Panc1 (cell line): Measurements from ENCODE around the gene ITPR2. TPM values are rescaled to one million over a fixed set of nuclear protein-coding genes. Genes with fewer than 3 reads are reported as not detected.

Experiments used
- ATAC-seq: fragments of 200-7000 bp; cut with Tn5 transposase; 2 replicates; pipeline ENCODE4 v1.9.1; 2020; ENCODE audit warnings: mild to moderate bottlenecking, moderate library complexity
- BruUV-seq: library from RNA; stranded (reverse); fragments of 400-500 nt; replicated peaks from 2 replicates; lab custom pipeline; 2021; lab: Mats Ljungman, UMichigan
- CTCF ChIA-PET: fragments of 300-600 bp; sonication (Branson Sonifier 250); formaldehyde crosslinking; loops from one replicate; lab custom pipeline; 2022; ENCODE audit warnings: antibody characterized with exemption; lab: Charles Lee
- POLR2A ChIA-PET: fragments of 300-600 bp; sonication (Branson Sonifier 250); formaldehyde crosslinking; loops from one replicate; lab custom pipeline; 2022; ENCODE audit warnings: antibody characterized with exemption; lab: Charles Lee
- DNase-seq: peaks from one replicate; pipeline ENCODE4 v3.0.0-alpha.2; 2010; ENCODE audit warnings: low read depth, low spot score
- H3K27ac ChIP-seq: 2 replicates; pipeline ENCODE4 v1.5.1; 2011; ENCODE audit warnings: mild to moderate bottlenecking, low read length, inconsistent platforms
- H3K27me3 ChIP-seq: fragments of 200-500 bp; sonication (Bioruptor generic); 2 replicates; pipeline ENCODE4 v1.6.0; 2014; ENCODE audit warnings: low read length, inconsistent platforms; ENCODE audit not compliant: control insufficient read depth, insufficient read depth
- H3K36me3 ChIP-seq: fragments of 200-500 bp; sonication (Bioruptor generic); 2 replicates; pipeline ENCODE4 v1.5.1; 2014; ENCODE audit warnings: inconsistent platforms, mild to moderate bottlenecking, low read length, moderate library complexity; ENCODE audit not compliant: control insufficient read depth, insufficient read depth
- H3K4me1 ChIP-seq: 2 replicates; pipeline ENCODE4 v1.5.1; 2011; ENCODE audit warnings: inconsistent platforms, mild to moderate bottlenecking, low read length, moderate library complexity; ENCODE audit not compliant: control insufficient read depth, insufficient read depth
- H3K4me3 ChIP-seq, 2 experiments: 2 replicates each; pipeline ENCODE4 v1.5.1; 2011 to 2012; ENCODE audit warnings: low read depth in 2 of 2, low read length in 2 of 2, mild to moderate bottlenecking in 2 of 2, inconsistent platforms in 1 of 2, moderate library complexity in 1 of 2
- H3K9me3 ChIP-seq: fragments of 200-500 bp; sonication (Bioruptor generic); 2 replicates; pipeline ENCODE4 v1.5.1; 2014; ENCODE audit warnings: low read depth, mild to moderate bottlenecking, inconsistent platforms, low read length, moderate library complexity; ENCODE audit not compliant: control insufficient read depth, insufficient read depth
- CTCF ChIP-seq: fragments of 450-650 bp; IDR thresholded peaks from 2 replicates; pipeline ENCODE4 v1.5.1; 2017; ENCODE audit warnings: mild to moderate bottlenecking
- POLR2AphosphoS5 ChIP-seq: IDR thresholded peaks from 2 replicates; pipeline ENCODE4 v1.6.1; 2012; ENCODE audit warnings: mild to moderate bottlenecking, low read depth, low read length, moderate library complexity
- REST ChIP-seq, 2 experiments: IDR thresholded peaks; 2 replicates each; pipeline ENCODE4 v1.6.1; 2011 to 2012; ENCODE audit warnings: low read depth in 2 of 2, control low read depth in 1 of 2, low read length in 1 of 2, mild to moderate bottlenecking in 1 of 2, moderate library complexity in 1 of 2; ENCODE audit not compliant: insufficient read depth in 1 of 2
- SIN3A ChIP-seq: IDR thresholded peaks from 2 replicates; pipeline ENCODE4 v1.6.1; 2012; ENCODE audit warnings: low read depth, mild to moderate bottlenecking, low read length, moderate library complexity, borderline replicate concordance; ENCODE audit not compliant: insufficient read depth
- TCF7L2 ChIP-seq: IDR thresholded peaks from 2 replicates; pipeline ENCODE4 v1.6.1; 2011; ENCODE audit warnings: mild to moderate bottlenecking, low read depth, low read length, inconsistent platforms
- in situ Hi-C: cut with HindIII; loops from 2 replicates; pipeline ENCODE4 v1.10.0; 2016; ENCODE audit warnings: low sequenced_read_pairs, low pct_unique_long_range_greater_than_20kb
- intact Hi-C: fragments of 100-400 bp; cut with micrococcal nuclease; formaldehyde crosslinking; loops from one replicate; pipeline ENCODE4 v1.10.0; 2022; ENCODE audit not compliant: unreplicated experiment
- total RNA-seq: library from RNA; stranded (reverse); gene quantifications from one replicate; pipeline ENCODE4 v1.2.1, GENCODE V29; 2021; ENCODE audit not compliant: unreplicated experiment

Gene ITPR2
- total RNA-seq, 1 experiment from 2014 or later: 41.8 TPM

- POLR2A ChIA-PET: no interaction called here
- Histone ChIP-seq H3K4me1 (peaks cover 14% of the 10 kb centered on the region), H3K27ac (no peak overlapping the region), H3K27me3 (no peaks in the 10 kb centered on the region), H3K4me3 (no peak overlapping the region), H3K36me3 (no peaks in the 10 kb centered on the region), H3K9me3 (no peaks in the 10 kb centered on the region)
- CTCF ChIA-PET: no interaction called here
- no TSS peak for BruUV-seq
- DNase-seq: no peak
- in situ Hi-C loops (no loop called here), intact Hi-C loops (no loop called here)
- TF ChIP-seq REST (IDR thresholded peaks at IDR 0.05; ENCODE audit: insufficient read depth in 1 of 2, low read depth in 2 of 2, low read length in 1 of 2) (no peak), TCF7L2 (no peak), CTCF (no peak), SIN3A (no peak), POLR2AphosphoS5 (no peak)
- no peak for ATAC-seq
These were observed 538.0 kb downstream of the ITPR2 start for GRCh38 chr12:26295001-26295400.

DNA sequence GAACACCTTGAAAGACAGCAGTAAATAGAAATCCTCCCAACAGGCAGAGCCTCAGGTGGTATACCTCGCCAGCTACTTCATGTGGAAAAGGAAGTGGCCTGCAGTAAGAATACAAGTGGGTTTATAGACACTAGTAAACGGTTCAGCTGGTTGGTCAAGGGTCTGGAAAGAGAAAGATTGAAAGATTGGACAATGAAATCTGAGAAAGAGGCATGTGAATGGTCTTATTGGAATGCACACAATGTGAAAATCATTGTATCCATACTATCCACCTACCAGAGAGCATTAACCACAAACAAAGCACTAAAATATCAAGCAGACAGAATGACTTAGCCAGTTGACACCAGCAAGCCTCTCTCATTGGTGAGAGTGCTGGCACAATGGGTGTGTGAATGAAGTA, 539.4 kb downstream of the ITPR2 start:
- BruUV-seq: no TSS peak
- DNase-seq (no peak), ATAC-seq (no peak)
- H3K4me3 ChIP-seq: no peak overlapping the region
- TF ChIP-seq REST (IDR thresholded peaks at IDR 0.05; ENCODE audit: insufficient read depth in 1 of 2, low read depth in 2 of 2, low read length in 1 of 2) (no peak), POLR2AphosphoS5 (no peak), CTCF (no peak), TCF7L2 (no peak), SIN3A (no peak)
- H3K27ac ChIP-seq: peak overlapping the region; percentile 5; the same call in 1 of the 2 replicates
- ChIA-PET CTCF (no interaction called here), POLR2A (no interaction called here)
- peaks cover 3% of the 10 kb centered on the region for H3K4me1 ChIP-seq
- intact Hi-C loops (no loop called here), in situ Hi-C loops (no loop called here)
- H3K36me3 ChIP-seq: no peaks in the 10 kb centered on the region
- no peaks in the 10 kb centered on the region for H3K9me3 ChIP-seq
- no peaks in the 10 kb centered on the region for H3K27me3 ChIP-seq
